H1 (cell line): Measurements from ENCODE around the gene GATD1. TPM values are rescaled to one million over a fixed set of nuclear protein-coding genes. Genes with fewer than 3 reads are reported as not detected.

ENCODE experiments used
- CREB1 ChIP-seq: IDR thresholded peaks from 2 replicates; pipeline ENCODE4 v1.6.1; 2012; ENCODE audit warnings: inconsistent platforms
- EZH2 ChIP-seq: fragments of 200-600 bp; sonication (generic); IDR thresholded peaks from 2 replicates; pipeline ENCODE4 v1.7.1; 2012; ENCODE audit warnings: low read depth, mild to moderate bottlenecking, moderate library complexity, low read length, inconsistent platforms; ENCODE audit not compliant: severe bottlenecking
- MAFK ChIP-seq: IDR thresholded peaks from 2 replicates; pipeline ENCODE4 v1.6.1; 2012; ENCODE audit warnings: low read depth, mild to moderate bottlenecking, improper control_type of control experiment, low read length
- RXRA ChIP-seq: IDR thresholded peaks from 2 replicates; pipeline ENCODE4 v1.6.1; 2011; ENCODE audit warnings: low read depth, mild to moderate bottlenecking, low read length, moderate library complexity; ENCODE audit not compliant: insufficient read depth
- SP4 ChIP-seq: IDR thresholded peaks from 2 replicates; pipeline ENCODE4 v1.6.1; 2012; ENCODE audit warnings: low read length, inconsistent platforms
- polyA plus RNA-seq, 7 experiments: library from polyadenylated mRNA; depleted of rRNA in 3 of 7; stranded (reverse) in 5 of 7; unstranded in 2 of 7; fragments of >200 nt in 5 of 7; fragments of 200-250 nt in 2 of 7; gene quantifications; 1 replicate in 5 of 7; 2 replicates in 1 of 7; 4 replicates in 1 of 7; pipeline versions ENCODE4 v1.2.1 to v1.2.3, GENCODE V29; 2011 to 2013; ENCODE audit warnings: missing spikeins in 2 of 7, mixed read lengths in 2 of 7
- total RNA-seq: library from RNA; stranded (reverse); fragmentation: NEBNext Ultra II Directional; extraction: Animal tissue kit (Norgen Biotek cat#: 25700); gene quantifications from 2 replicates; pipeline ENCODE4 v1.2.1, GENCODE V29; 2021

The GATD1 gene
- total and polyA plus RNA-seq, 2 of the 8 experiments (the other 6 are each of a cell fraction or from before 2014, with no cell fraction given), result 47.5 to 54.8 TPM

DNA sequence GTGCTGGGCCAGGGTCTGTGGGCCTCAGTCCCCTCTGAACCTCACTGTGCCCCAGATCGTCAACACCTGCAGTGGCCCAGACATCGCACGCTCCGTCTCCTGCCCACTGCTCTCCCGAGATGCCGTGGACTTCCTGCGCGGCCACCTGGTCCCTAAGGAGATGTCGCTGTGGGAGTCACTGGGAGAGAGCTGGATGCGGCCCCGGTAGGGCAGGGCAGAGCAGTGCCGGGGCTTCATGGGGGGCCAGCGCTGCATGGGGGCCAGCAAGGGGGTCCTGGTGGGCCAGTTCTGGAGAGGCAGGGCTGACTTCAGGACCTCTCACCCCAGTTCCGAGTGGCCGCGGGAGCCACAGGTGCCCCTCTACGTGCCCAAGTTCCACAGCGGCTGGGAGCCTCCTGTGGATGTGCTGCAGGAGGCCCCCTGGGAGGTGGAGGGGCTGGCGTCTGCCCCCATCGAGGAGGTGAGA lies 54.9 kb downstream of the GATD1 start (continued):
- TF ChIP-seq EZH2 (no peak), MAFK (no peak), CREB1 (no peak), SP4 (no peak), RXRA (no peak)
